ENCODE measurements around the gene DCP1B.
A peak's percentile ranks its signal among the peaks of the same experiment; 100 is the strongest.
"Not testable (repeated sequence)": the region's sequence is repeated elsewhere in the genome, so short reads cannot be mapped to it uniquely, and the experiment has no call there.

Gene DCP1B

GRCh38 chr12:1974812-1975211, 29.4 kb downstream of the DCP1B start:
- no peak for DNase-seq (ENCODE audit: low read depth)

- DNase-seq (ENCODE audit: low read depth) = no peak
Measured at GRCh38 chr12:1972856-1973317, 31.4 kb downstream of the DCP1B start.

- DNase-seq (ENCODE audit: low read depth) = no peak
Measured at GRCh38 chr12:1972260-1972659, 32.0 kb downstream of the DCP1B start.

- no peak for DNase-seq (ENCODE audit: low read depth)
Measured at GRCh38 chr12:1970331-1970900, 33.8 kb downstream of the DCP1B start.

GRCh38 chr12:1966561-1967226, 37.6 kb downstream of the DCP1B start:
- DNase-seq (ENCODE audit: low read depth) = no peak

GRCh38 chr12:1965916-1966315, 38.3 kb downstream of the DCP1B start:
- no peak for DNase-seq (ENCODE audit: low read depth)

- DNase-seq (ENCODE audit: low read depth) = no peak
Measured at GRCh38 chr12:1962051-1963020, 41.9 kb downstream of the DCP1B start.

GRCh38 chr12:1956716-1957115, 47.5 kb downstream of the DCP1B start:
- no peak for DNase-seq (ENCODE audit: low read depth)

GRCh38 chr12:1949771-1950470, 54.3 kb downstream of the DCP1B start:
- no peak for DNase-seq (ENCODE audit: low read depth)

- DNase-seq (ENCODE audit: low read depth) = no peak
Measured at GRCh38 chr12:1948883-1949282, 55.4 kb downstream of the DCP1B start.

GRCh38 chr12:1947081-1947480, 57.2 kb downstream of the DCP1B start:
- DNase-seq (ENCODE audit: low read depth) = no peak

GRCh38 chr12:1946296-1946695, 58.0 kb downstream of the DCP1B start:
- DNase-seq (ENCODE audit: low read depth) = no peak

- DNase-seq (ENCODE audit: low read depth) = not testable (repeated sequence)
Measured at GRCh38 chr12:1945502-1945901, 58.8 kb downstream of the DCP1B start.

GRCh38 chr12:1939801-1940607, 64.3 kb downstream of the DCP1B start:
- DNase-seq (ENCODE audit: low read depth) = peak; percentile 82

- DNase-seq (ENCODE audit: low read depth) = no peak
Measured at GRCh38 chr12:1939331-1939730, 64.9 kb downstream of the DCP1B start.

- DNase-seq (ENCODE audit: low read depth) = no peak
Measured at GRCh38 chr12:1937481-1938224, 66.6 kb downstream of the DCP1B start.

- DNase-seq (ENCODE audit: low read depth) = no peak
Measured at GRCh38 chr12:1936406-1937320, 67.6 kb downstream of the DCP1B start.

- DNase-seq (ENCODE audit: low read depth) = no peak
Measured at GRCh38 chr12:1935700-1936378, 68.4 kb downstream of the DCP1B start.

GRCh38 chr12:1935242-1935641, 69.0 kb downstream of the DCP1B start:
- no peak for DNase-seq (ENCODE audit: low read depth)

All from stimulated activated CD4-positive, alpha-beta T cell treated with anti-CD3 and anti-CD28 coated beads, Interleukin-2, amount 100 ng/mL, for 4 hours (primary cell).